GM12878 (cell line): Measurements from ENCODE around the gene MS4A2. TPM values are rescaled to one million over a fixed set of nuclear protein-coding genes. Genes with fewer than 3 reads are reported as not detected.

Experiments used
- ATAC-seq: fragments of 200-7000 bp; cut with Tn5 transposase; 3 replicates; pipeline ENCODE4 v1.9.1; 2020; ENCODE audit warnings: mild to moderate bottlenecking, moderate library complexity
- BruUV-seq: library from RNA; stranded (reverse); fragments of 400-500 nt; replicated peaks from 2 replicates; lab custom pipeline; 2021; lab: Mats Ljungman, UMichigan
- CTCF ChIA-PET: fragments of 300-600 bp; sonication (Branson Sonifier 250); formaldehyde crosslinking; extraction: SDS; loops from one replicate; lab custom pipeline; 2021; ENCODE audit warnings: inconsistent platforms; lab: Yijun Ruan, JAX
- POLR2A ChIA-PET: fragments of 350-600 bp; formaldehyde crosslinking; extraction: SDS; loops from one replicate; lab custom pipeline; 2021; ENCODE audit warnings: inconsistent platforms; lab: Charles Lee
- RAD21 ChIA-PET: fragments of 300-600 bp; sonication (Branson Sonifier 250); formaldehyde crosslinking; loops from one replicate; lab custom pipeline; 2023; ENCODE audit warnings: antibody characterized with exemption; ENCODE audit not compliant: unreplicated experiment; lab: Charles Lee
- SMC1A ChIA-PET: fragments of 300-600 bp; sonication (Branson Sonifier 250); formaldehyde crosslinking; loops from one replicate; lab custom pipeline; 2023; ENCODE audit not compliant: unreplicated experiment, uncharacterized antibody; lab: Charles Lee
- DNase-seq: peaks from one replicate; pipeline ENCODE4 v3.0.0-alpha.2; 2011; ENCODE audit warnings: low read depth, low spot score
- FAIRE-seq: peaks from 3 replicates; lab custom pipeline; 2011; peaks lifted over from hg19 to GRCh38; lab: Jason Lieb, UNC
- H2AFZ ChIP-seq: 2 replicates; pipeline ENCODE4 v1.6.0; 2011; ENCODE audit warnings: low read depth, low read length, control low read depth; ENCODE audit not compliant: control insufficient read depth
- H3K27ac ChIP-seq: 2 replicates; pipeline ENCODE4 v1.5.1; 2011; ENCODE audit warnings: control low read depth; ENCODE audit not compliant: control insufficient read depth, insufficient read depth
- H3K27me3 ChIP-seq, 2 experiments: replicated peaks in 1 of 2; 2 replicates each; pipeline versions ENCODE4 v1.6.0 to v1.6.1; 2011; ENCODE audit warnings: low read length in 1 of 2; ENCODE audit not compliant: control insufficient read depth in 2 of 2, insufficient read depth in 2 of 2
- H3K36me3 ChIP-seq, 2 experiments: 2 replicates each; pipeline ENCODE4 v1.5.1; 2011; ENCODE audit warnings: low read length in 1 of 2; ENCODE audit not compliant: control insufficient read depth in 2 of 2, insufficient read depth in 2 of 2
- H3K4me1 ChIP-seq: 2 replicates; pipeline ENCODE4 v1.6.1; 2011; ENCODE audit warnings: mild to moderate bottlenecking, low read length, moderate library complexity, mixed read lengths; ENCODE audit not compliant: control insufficient read depth, insufficient read depth
- H3K4me2 ChIP-seq: 2 replicates; pipeline ENCODE4 v1.6.0; 2011; ENCODE audit warnings: control low read depth; ENCODE audit not compliant: control insufficient read depth, insufficient read depth
- H3K4me3 ChIP-seq: fragments of 200-600 bp; sonication (generic); 2 replicates; pipeline ENCODE4 v1.5.1; 2016
- H3K79me2 ChIP-seq: 2 replicates; pipeline ENCODE4 v1.6.0; 2011; ENCODE audit warnings: low read length; ENCODE audit not compliant: control insufficient read depth, insufficient read depth
- H3K9ac ChIP-seq: 2 replicates; pipeline ENCODE4 v1.8.0; 2011; ENCODE audit warnings: low read length, control low read depth, mixed read lengths; ENCODE audit not compliant: control insufficient read depth, insufficient read depth
- H3K9me3 ChIP-seq: replicated peaks from 3 replicates; pipeline ENCODE4 v1.5.1; 2011; ENCODE audit warnings: mild to moderate bottlenecking, low read length; ENCODE audit not compliant: control insufficient read depth, insufficient read depth
- H4K20me1 ChIP-seq: 2 replicates; pipeline ENCODE4 v1.6.0; 2011; ENCODE audit not compliant: control insufficient read depth, insufficient read depth
- ATF7 ChIP-seq: fragments of 450-650 bp; IDR thresholded peaks from 2 replicates; pipeline ENCODE4 v1.6.1; 2016; ENCODE audit warnings: low read depth, mild to moderate bottlenecking
- FOXK2 ChIP-seq: fragments of 450-650 bp; IDR thresholded peaks from 2 replicates; pipeline ENCODE4 v1.6.1; 2017; ENCODE audit warnings: mild to moderate bottlenecking, moderate library complexity
- GABPA ChIP-seq: IDR thresholded peaks from 2 replicates; pipeline ENCODE4 v1.6.1; 2014; ENCODE audit warnings: antibody characterized with exemption, low read depth, mild to moderate bottlenecking, inconsistent platforms
- HCFC1 ChIP-seq: fragments of 150-350 bp; IDR thresholded peaks from 2 replicates; pipeline ENCODE4 v1.6.1; 2014; ENCODE audit warnings: low read length
- MYC ChIP-seq: IDR thresholded peaks from 2 replicates; pipeline ENCODE4 v1.6.1; 2011; ENCODE audit warnings: mild to moderate bottlenecking, low read length, moderate library complexity, inconsistent platforms; ENCODE audit not compliant: insufficient read depth, insufficient replicate concordance, insufficient read length, severe bottlenecking
- NFYA ChIP-seq: IDR thresholded peaks from 2 replicates; pipeline ENCODE4 v1.6.1; 2011; ENCODE audit warnings: low read depth, mild to moderate bottlenecking, low read length, improper control_type of control experiment, borderline replicate concordance
- NR2F1 ChIP-seq: fragments of 450-650 bp; conservative IDR thresholded peaks from 2 replicates; pipeline ENCODE4 v1.6.1; 2017; ENCODE audit warnings: mild to moderate bottlenecking
- PML ChIP-seq: IDR thresholded peaks from 2 replicates; pipeline ENCODE4 v1.6.1; 2012; ENCODE audit warnings: low read length, inconsistent platforms
- POLR2AphosphoS5 ChIP-seq: IDR thresholded peaks from 2 replicates; pipeline ENCODE4 v1.6.1; 2011; ENCODE audit warnings: mild to moderate bottlenecking, low read length, inconsistent platforms
- RELA ChIP-seq: fragments of 450-650 bp; IDR thresholded peaks from 2 replicates; pipeline ENCODE4 v1.8.0; 2014; ENCODE audit warnings: borderline replicate concordance; ENCODE audit not compliant: partially characterized antibody
- SREBF1 ChIP-seq: IDR thresholded peaks from 2 replicates; pipeline ENCODE4 v1.6.1; 2012; ENCODE audit warnings: mild to moderate bottlenecking, low read length
- SUPT20H ChIP-seq: IDR thresholded peaks from 2 replicates; pipeline ENCODE4 v1.6.1; 2011; ENCODE audit warnings: low read depth, mild to moderate bottlenecking, low read length, moderate library complexity, borderline replicate concordance; ENCODE audit not compliant: control insufficient read depth
- WGBS: methylation state at CpG from one replicate; pipeline ENCODE4 v1.1.6; 2016; ENCODE audit warnings: low lambda C conversion rate; ENCODE audit not compliant: insufficient replicate concordance, insufficient coverage; ENCODE audit errors: missing lambda C conversion rate; 5-methylcytosine and 5-hydroxymethylcytosine counted together
- in situ Hi-C: fragments of 300-500 bp; cut with MboI; formaldehyde crosslinking; loops from 9 replicates; pipeline ENCODE4 v1.14.3; 2018; ENCODE audit warnings: mixed read lengths
- intact Hi-C: fragments of 100-400 bp; cut with micrococcal nuclease; formaldehyde crosslinking; loops from one replicate; pipeline ENCODE4 v1.14.2; 2022; ENCODE audit not compliant: unreplicated experiment
- polyA plus RNA-seq, 11 experiments: library from polyadenylated mRNA; depleted of rRNA in 4 of 11; unstranded in 6 of 11; stranded (reverse) in 5 of 11; fragments of >200 nt; fragmentation: Nextera tagmentation in 4 of 11; fragmentation: Illumina TruSeq in 1 of 11; extraction: Ambion mirVana in 4 of 11; extraction: Trizol in 1 of 11; gene quantifications; 1 replicate in 1 of 11; 2 replicates in 10 of 11; pipeline versions ENCODE4 v1.2.1 to v1.2.3, GENCODE V29; 2011 to 2016; ENCODE audit warnings: inconsistent platforms in 2 of 11, missing spikeins in 2 of 11, low read depth in 1 of 11
- total RNA-seq, 4 experiments: library from RNA; depleted of rRNA in 3 of 4; stranded (reverse); fragments of >200 nt in 3 of 4; fragmentation: Illumina TruSeq in 1 of 4; extraction: Trizol in 1 of 4; gene quantifications; 2 replicates each; pipeline versions ENCODE4 v1.2.1 to v1.2.3, GENCODE V29; 2013 to 2021
- TF ChIP-seq, protein P1 (sequence below): fragments of 450-650 bp; IDR thresholded peaks from 2 replicates; pipeline ENCODE4 v1.6.1; 2017; ENCODE audit warnings: mild to moderate bottlenecking, moderate library complexity
- TF ChIP-seq, protein P2 (sequence below): IDR thresholded peaks from 2 replicates; pipeline ENCODE4 v1.6.1; 2011; ENCODE audit warnings: mild to moderate bottlenecking, low read depth, low read length, moderate library complexity; ENCODE audit not compliant: insufficient replicate concordance
- TF ChIP-seq, protein P3 (sequence below): IDR thresholded peaks from 2 replicates; pipeline ENCODE4 v1.6.1; 2011; ENCODE audit warnings: low read depth, low read length, improper control_type of control experiment, borderline replicate concordance
- TF ChIP-seq, protein P4 (sequence below): fragments of 450-650 bp; IDR thresholded peaks from 2 replicates; pipeline ENCODE4 v1.6.1; 2014; ENCODE audit warnings: mild to moderate bottlenecking

Gene MS4A2
- total and polyA plus RNA-seq, 10 of the 15 experiments (the other 5 are each of a cell fraction or from before 2014, with no cell fraction given): not detected

DNA sequence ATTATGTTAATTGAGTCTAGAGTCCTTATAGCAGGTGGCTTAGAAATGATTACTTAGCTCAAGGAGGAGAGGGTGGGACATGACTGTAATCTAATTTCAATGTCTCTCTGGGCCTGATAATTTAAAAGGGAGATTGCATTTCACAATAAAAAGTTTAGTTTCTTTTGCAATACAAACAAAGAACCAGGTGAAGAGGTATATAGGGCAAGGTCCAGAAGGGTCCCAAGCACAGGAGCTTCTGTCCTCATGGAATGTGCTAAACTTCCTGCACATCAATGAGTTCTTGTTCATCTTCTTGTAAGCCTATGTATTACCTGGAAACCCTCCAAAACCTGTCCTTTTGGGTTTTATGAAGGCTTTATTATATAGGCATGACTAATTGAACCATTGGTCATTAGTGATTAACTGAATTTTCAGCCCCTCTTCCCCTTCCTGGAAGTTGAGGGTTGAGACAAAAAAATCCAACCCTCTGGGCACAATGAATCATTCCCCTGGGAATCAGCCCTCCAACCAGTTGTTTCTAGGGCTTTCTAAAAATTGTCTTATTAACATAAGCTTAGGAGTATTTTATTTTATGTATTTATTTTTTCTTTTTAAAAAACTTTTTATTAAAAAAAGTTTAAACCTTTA lies 37.6 kb downstream of the MS4A2 start (continued):
- TF ChIP-seq, protein P1, sequence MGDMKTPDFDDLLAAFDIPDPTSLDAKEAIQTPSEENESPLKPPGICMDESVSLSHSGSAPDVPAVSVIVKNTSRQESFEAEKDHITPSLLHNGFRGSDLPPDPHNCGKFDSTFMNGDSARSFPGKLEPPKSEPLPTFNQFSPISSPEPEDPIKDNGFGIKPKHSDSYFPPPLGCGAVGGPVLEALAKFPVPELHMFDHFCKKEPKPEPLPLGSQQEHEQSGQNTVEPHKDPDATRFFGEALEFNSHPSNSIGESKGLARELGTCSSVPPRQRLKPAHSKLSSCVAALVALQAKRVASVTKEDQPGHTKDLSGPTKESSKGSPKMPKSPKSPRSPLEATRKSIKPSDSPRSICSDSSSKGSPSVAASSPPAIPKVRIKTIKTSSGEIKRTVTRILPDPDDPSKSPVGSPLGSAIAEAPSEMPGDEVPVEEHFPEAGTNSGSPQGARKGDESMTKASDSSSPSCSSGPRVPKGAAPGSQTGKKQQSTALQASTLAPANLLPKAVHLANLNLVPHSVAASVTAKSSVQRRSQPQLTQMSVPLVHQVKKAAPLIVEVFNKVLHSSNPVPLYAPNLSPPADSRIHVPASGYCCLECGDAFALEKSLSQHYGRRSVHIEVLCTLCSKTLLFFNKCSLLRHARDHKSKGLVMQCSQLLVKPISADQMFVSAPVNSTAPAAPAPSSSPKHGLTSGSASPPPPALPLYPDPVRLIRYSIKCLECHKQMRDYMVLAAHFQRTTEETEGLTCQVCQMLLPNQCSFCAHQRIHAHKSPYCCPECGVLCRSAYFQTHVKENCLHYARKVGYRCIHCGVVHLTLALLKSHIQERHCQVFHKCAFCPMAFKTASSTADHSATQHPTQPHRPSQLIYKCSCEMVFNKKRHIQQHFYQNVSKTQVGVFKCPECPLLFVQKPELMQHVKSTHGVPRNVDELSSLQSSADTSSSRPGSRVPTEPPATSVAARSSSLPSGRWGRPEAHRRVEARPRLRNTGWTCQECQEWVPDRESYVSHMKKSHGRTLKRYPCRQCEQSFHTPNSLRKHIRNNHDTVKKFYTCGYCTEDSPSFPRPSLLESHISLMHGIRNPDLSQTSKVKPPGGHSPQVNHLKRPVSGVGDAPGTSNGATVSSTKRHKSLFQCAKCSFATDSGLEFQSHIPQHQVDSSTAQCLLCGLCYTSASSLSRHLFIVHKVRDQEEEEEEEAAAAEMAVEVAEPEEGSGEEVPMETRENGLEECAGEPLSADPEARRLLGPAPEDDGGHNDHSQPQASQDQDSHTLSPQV: no peak
- TF ChIP-seq NR2F1 (no peak), HCFC1 (no peak), GABPA (no peak), FOXK2 (no peak), NFYA (no peak), MYC (no peak)
- TF ChIP-seq, all 136 proteins: peak for 0

DNA sequence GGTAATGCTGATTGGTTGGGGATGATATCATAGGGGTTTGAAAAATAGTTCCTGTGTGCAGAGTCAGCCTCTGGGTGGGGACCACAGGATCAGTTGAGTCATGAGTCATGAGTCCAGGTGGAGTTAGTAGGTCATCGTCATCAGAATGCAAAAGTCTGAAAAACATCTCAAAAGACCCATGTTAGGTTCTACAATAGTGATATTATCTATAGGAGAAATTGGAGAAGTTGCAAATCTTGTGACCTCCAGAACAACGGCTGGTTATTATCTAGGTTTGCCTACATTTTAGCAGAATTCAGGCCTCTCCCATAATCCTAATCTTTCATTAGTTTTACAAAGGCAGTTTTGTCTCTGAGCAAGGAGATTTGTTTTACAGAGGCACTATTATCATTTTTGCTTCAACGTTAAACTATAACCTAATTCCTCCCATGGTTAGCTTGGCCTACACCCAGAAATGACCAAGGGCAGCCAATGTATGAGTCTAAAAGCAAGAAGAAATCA lies 38.9 kb downstream of the MS4A2 start:
- intact Hi-C loops: no loop called here
- BruUV-seq: no TSS peak
- Histone ChIP-seq H3K4me3 (no peak overlapping the region), H3K4me2 (no peak overlapping the region), H3K27me3 (no peaks in the 10 kb centered on the region), H3K27ac (no peak overlapping the region), H3K9ac (no peak overlapping the region), H4K20me1 (no peaks in the 10 kb centered on the region), H3K36me3 (no peaks in the 10 kb centered on the region), H2AFZ (no peak overlapping the region), H3K4me1 (no peaks in the 10 kb centered on the region), H3K79me2 (no peaks in the 10 kb centered on the region), H3K9me3 (no peaks in the 10 kb centered on the region)
- FAIRE-seq (no peak), DNase-seq (no peak), ATAC-seq (no peak)
- SMC1A ChIA-PET: interaction anchor here (1.3 to 2.8 kb wide), 4 partner anchors 8 to 138 kb away, joined by 4 to 16 read pairs (median 8); no protein-coding TSS in a partner anchor
- 37% methylated on average over 3 of the region's 3 CpGs for WGBS
- CTCF ChIA-PET: interaction anchor here (1.3 to 2.3 kb wide), 3 partner anchors 8 to 124 kb away, joined by 5 to 9 read pairs (median 5); no protein-coding TSS in a partner anchor
- in situ Hi-C loops: no loop called here
- RAD21 ChIA-PET: no interaction called here
- POLR2A ChIA-PET: no interaction called here
- TF ChIP-seq, protein P2, sequence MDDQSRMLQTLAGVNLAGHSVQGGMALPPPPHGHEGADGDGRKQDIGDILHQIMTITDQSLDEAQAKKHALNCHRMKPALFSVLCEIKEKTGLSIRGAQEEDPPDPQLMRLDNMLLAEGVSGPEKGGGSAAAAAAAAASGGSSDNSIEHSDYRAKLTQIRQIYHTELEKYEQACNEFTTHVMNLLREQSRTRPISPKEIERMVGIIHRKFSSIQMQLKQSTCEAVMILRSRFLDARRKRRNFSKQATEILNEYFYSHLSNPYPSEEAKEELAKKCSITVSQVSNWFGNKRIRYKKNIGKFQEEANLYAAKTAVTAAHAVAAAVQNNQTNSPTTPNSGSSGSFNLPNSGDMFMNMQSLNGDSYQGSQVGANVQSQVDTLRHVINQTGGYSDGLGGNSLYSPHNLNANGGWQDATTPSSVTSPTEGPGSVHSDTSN: no peak
- TF ChIP-seq PML (no peak), SREBF1 (no peak), ATF7 (no peak), POLR2AphosphoS5 (no peak), RELA (no peak), SUPT20H (no peak)
- TF ChIP-seq, protein P3, sequence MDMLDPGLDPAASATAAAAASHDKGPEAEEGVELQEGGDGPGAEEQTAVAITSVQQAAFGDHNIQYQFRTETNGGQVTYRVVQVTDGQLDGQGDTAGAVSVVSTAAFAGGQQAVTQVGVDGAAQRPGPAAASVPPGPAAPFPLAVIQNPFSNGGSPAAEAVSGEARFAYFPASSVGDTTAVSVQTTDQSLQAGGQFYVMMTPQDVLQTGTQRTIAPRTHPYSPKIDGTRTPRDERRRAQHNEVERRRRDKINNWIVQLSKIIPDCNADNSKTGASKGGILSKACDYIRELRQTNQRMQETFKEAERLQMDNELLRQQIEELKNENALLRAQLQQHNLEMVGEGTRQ: no peak
- TF ChIP-seq, protein P4, sequence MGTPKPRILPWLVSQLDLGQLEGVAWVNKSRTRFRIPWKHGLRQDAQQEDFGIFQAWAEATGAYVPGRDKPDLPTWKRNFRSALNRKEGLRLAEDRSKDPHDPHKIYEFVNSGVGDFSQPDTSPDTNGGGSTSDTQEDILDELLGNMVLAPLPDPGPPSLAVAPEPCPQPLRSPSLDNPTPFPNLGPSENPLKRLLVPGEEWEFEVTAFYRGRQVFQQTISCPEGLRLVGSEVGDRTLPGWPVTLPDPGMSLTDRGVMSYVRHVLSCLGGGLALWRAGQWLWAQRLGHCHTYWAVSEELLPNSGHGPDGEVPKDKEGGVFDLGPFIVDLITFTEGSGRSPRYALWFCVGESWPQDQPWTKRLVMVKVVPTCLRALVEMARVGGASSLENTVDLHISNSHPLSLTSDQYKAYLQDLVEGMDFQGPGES: no peak
